Upper lobe of left lung (tissue), 4 donors: ENCODE measurements around the gene LRP8.

Experiments used
- POLR2A ChIP-seq, 4 donors: fragments of 450-650 bp; IDR thresholded peaks; one replicate each; pipeline ENCODE4 v1.5.1; 2016 to 2017; ENCODE audit warnings: antibody characterized with exemption in 4 of 4, mild to moderate bottlenecking in 2 of 4
- TF ChIP-seq, protein P1 (sequence below), 6 experiments: fragments of 450-650 bp in 4 of 6; fragments of 200-600 bp in 2 of 6; sonication (generic) in 2 of 6; IDR thresholded peaks; one replicate each; pipeline ENCODE4 v1.5.1; 2016 to 2019; ENCODE audit warnings: antibody characterized with exemption in 6 of 6

DNA sequence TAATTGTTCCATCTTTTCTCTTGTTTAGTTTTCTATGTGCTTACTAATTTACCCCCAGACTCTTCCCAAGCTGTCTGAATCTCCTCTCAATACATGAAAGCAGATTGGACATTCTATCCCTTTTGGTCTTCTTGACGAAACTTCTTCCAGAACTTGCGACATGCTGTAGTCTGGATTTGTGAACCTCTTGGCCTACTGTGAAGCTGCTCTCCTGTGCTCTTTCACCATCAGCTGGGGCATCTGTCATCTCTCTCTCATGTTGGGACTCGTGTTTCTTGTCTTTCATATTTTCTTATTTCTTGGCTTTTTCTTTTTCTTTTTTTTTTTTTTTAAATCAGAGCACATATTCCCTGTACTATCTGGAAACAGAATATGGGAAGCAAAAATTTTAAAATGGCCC lies 124.4 kb downstream of the LRP8 start:
- TF ChIP-seq, protein P1, sequence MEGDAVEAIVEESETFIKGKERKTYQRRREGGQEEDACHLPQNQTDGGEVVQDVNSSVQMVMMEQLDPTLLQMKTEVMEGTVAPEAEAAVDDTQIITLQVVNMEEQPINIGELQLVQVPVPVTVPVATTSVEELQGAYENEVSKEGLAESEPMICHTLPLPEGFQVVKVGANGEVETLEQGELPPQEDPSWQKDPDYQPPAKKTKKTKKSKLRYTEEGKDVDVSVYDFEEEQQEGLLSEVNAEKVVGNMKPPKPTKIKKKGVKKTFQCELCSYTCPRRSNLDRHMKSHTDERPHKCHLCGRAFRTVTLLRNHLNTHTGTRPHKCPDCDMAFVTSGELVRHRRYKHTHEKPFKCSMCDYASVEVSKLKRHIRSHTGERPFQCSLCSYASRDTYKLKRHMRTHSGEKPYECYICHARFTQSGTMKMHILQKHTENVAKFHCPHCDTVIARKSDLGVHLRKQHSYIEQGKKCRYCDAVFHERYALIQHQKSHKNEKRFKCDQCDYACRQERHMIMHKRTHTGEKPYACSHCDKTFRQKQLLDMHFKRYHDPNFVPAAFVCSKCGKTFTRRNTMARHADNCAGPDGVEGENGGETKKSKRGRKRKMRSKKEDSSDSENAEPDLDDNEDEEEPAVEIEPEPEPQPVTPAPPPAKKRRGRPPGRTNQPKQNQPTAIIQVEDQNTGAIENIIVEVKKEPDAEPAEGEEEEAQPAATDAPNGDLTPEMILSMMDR (IDR thresholded peaks at IDR 0.05) = no peak
- TF ChIP-seq POLR2A (IDR thresholded peaks at IDR 0.05) = no peak
